ENCODE data around the gene A4GALT. TPM values are rescaled to one million over a fixed set of nuclear protein-coding genes. Genes with fewer than 3 reads are reported as not detected.

A4GALT gene
- total RNA-seq, 4 donors from 2014 or later, result 6.2 to 17.3 (median 9.1) TPM

GRCh38 chr22:42685941-42686653, 34.6 kb downstream of the A4GALT start:
- no peak for TF ChIP-seq CTCF (IDR thresholded peaks at IDR 0.05)
- no peak for TF ChIP-seq POLR2A (IDR thresholded peaks at IDR 0.05)
- DNase-seq, result peak in 1 of 3 donors; percentile 62
- Histone ChIP-seq H3K27ac (peak overlapping the region in 3 of 4 donors; percentile 36 to 89 (median 78)), H3K27me3 (no peaks in the 10 kb centered on the region), H3K4me1 (peaks cover 0 to 59% (median 4%) of the 10 kb centered on the region in 4 donors), H3K36me3 (no peaks in the 10 kb centered on the region), H3K4me3 (no peak overlapping the region), H3K9me3 (no peaks in the 10 kb centered on the region)

- Histone ChIP-seq H3K9me3 (no peaks in the 10 kb centered on the region), H3K27ac (peak overlapping the region; percentile 12 to 89 (median 43)), H3K4me1 (peaks cover 0 to 59% (median 4%) of the 10 kb centered on the region in 4 donors), H3K27me3 (no peaks in the 10 kb centered on the region), H3K36me3 (no peaks in the 10 kb centered on the region), H3K4me3 (no peak overlapping the region)
- DNase-seq, result no peak
- TF ChIP-seq CTCF (IDR thresholded peaks at IDR 0.05), result no peak
- no peak for TF ChIP-seq POLR2A (IDR thresholded peaks at IDR 0.05)
Measured at GRCh38 chr22:42684462-42685195, 36.0 kb downstream of the A4GALT start.

- Histone ChIP-seq H3K4me1 (peaks cover 0 to 54% (median 4%) of the 10 kb centered on the region in 4 donors), H3K27ac (peak overlapping the region; percentile 12 to 89 (median 43))
- no peak for DNase-seq
Measured at GRCh38 chr22:42683578-42684283, 36.9 kb downstream of the A4GALT start.

GRCh38 chr22:42682113-42682851, 38.4 kb downstream of the A4GALT start:
- Histone ChIP-seq H3K9me3 (peaks cover 0 to 8% (median 0%) of the 10 kb centered on the region in 4 donors), H3K4me1 (peaks cover 0 to 43% (median 4%) of the 10 kb centered on the region in 4 donors), H3K27me3 (no peaks in the 10 kb centered on the region), H3K36me3 (no peaks in the 10 kb centered on the region), H3K4me3 (no peak overlapping the region), H3K27ac (peak overlapping the region; percentile 28 to 89 (median 32))
- DNase-seq, result no peak
- TF ChIP-seq CTCF (IDR thresholded peaks at IDR 0.05) (no peak), POLR2A (IDR thresholded peaks at IDR 0.05) (no peak)

More at GRCh38 chr22:42683578-42684283, 36.9 kb downstream of the A4GALT start:
- no peaks in the 10 kb centered on the region for H3K27me3 ChIP-seq
- TF ChIP-seq POLR2A (IDR thresholded peaks at IDR 0.05) (no peak), CTCF (IDR thresholded peaks at IDR 0.05) (no peak)
- H3K4me3 ChIP-seq, result no peak overlapping the region
- no peaks in the 10 kb centered on the region for H3K36me3 ChIP-seq
- peaks cover 0 to 3% (median 0%) of the 10 kb centered on the region in 4 donors for H3K9me3 ChIP-seq

GRCh38 chr22:42680648-42681047, 40.0 kb downstream of the A4GALT start:
- peak in 1 of 3 donors; percentile 70 for DNase-seq
- no peaks in the 10 kb centered on the region for H3K27me3 ChIP-seq
- H3K4me1 ChIP-seq, result peaks cover 0 to 31% (median 4%) of the 10 kb centered on the region in 4 donors
- H3K4me3 ChIP-seq, result no peak overlapping the region
- no peaks in the 10 kb centered on the region for H3K36me3 ChIP-seq
- TF ChIP-seq CTCF (IDR thresholded peaks at IDR 0.05), result no peak
- no peak for TF ChIP-seq POLR2A (IDR thresholded peaks at IDR 0.05)
- peaks cover 0 to 8% (median 0%) of the 10 kb centered on the region in 4 donors for H3K9me3 ChIP-seq
- H3K27ac ChIP-seq, result peak overlapping the region in 1 of 4 donors; percentile 64
